Endothelial cell of umbilical vein (primary cell): ENCODE measurements around the gene CILP. TPM values are rescaled to one million over a fixed set of nuclear protein-coding genes. Genes with fewer than 3 reads are reported as not detected.

ENCODE experiments used
- BruUV-seq: library from RNA; stranded (reverse); fragments of 400-500 nt; replicated peaks from 2 replicates; lab custom pipeline; 2021; lab: Mats Ljungman, UMichigan
- CTCF ChIA-PET: fragments of 300-600, 350-600 bp; sonication (Branson Sonifier 250); formaldehyde crosslinking; loops from one replicate; lab custom pipeline; 2021; ENCODE audit warnings: antibody characterized with exemption, inconsistent platforms; lab: Charles Lee
- POLR2A ChIA-PET: fragments of 300-600, 350-600 bp; sonication (Branson Sonifier 250); formaldehyde crosslinking; loops from one replicate; lab custom pipeline; 2021; ENCODE audit warnings: antibody characterized with exemption, inconsistent platforms; lab: Charles Lee
- DNase-seq: peaks from one replicate; pipeline ENCODE4 v3.0.0-alpha.2; 2011; ENCODE audit warnings: low read depth, low spot score
- FAIRE-seq: peaks from 2 replicates; lab custom pipeline; 2011; peaks lifted over from hg19 to GRCh38; lab: Jason Lieb, UNC
- H2AFZ ChIP-seq: 2 replicates; pipeline ENCODE4 v1.6.0; 2012; ENCODE audit warnings: low read depth, low read length, control low read depth, inconsistent platforms
- H3K27ac ChIP-seq: 2 replicates; pipeline ENCODE4 v1.5.1; 2011; ENCODE audit warnings: low read depth, mild to moderate bottlenecking, control low read depth, low read length, moderate library complexity; ENCODE audit not compliant: insufficient read depth
- H3K27me3 ChIP-seq, 2 experiments: 2 replicates each; pipeline versions ENCODE4 v1.6.0 to v1.6.1; 2011; ENCODE audit warnings: low read length in 2 of 2, mixed read lengths in 1 of 2; ENCODE audit not compliant: control insufficient read depth in 2 of 2, insufficient read depth in 2 of 2
- H3K36me3 ChIP-seq, 2 experiments: 2 replicates in 1 of 2; 3 replicates in 1 of 2; pipeline ENCODE4 v1.5.1; 2011; ENCODE audit warnings: low read length in 2 of 2, mild to moderate bottlenecking in 1 of 2, moderate library complexity in 1 of 2; ENCODE audit not compliant: control insufficient read depth in 2 of 2, insufficient read depth in 2 of 2; ENCODE audit errors: extremely low read depth in 1 of 2
- H3K4me1 ChIP-seq: 3 replicates; pipeline ENCODE4 v1.5.1; 2011; ENCODE audit warnings: mild to moderate bottlenecking, low read length; ENCODE audit not compliant: control insufficient read depth, insufficient read depth; ENCODE audit errors: extremely low read depth
- H3K4me2 ChIP-seq: 2 replicates; pipeline ENCODE4 v1.6.1; 2011; ENCODE audit warnings: low read length, control low read depth, mixed read lengths; ENCODE audit not compliant: insufficient read depth
- H3K4me3 ChIP-seq, 3 experiments: fragments of 200-600 bp in 1 of 3; sonication (generic), shearing (Covaris generic) in 1 of 3; replicated peaks in 1 of 3; 2 replicates each; pipeline ENCODE4 v1.5.1; 2011 to 2016; ENCODE audit warnings: control low read depth in 3 of 3, low read length in 3 of 3, mild to moderate bottlenecking in 2 of 3, inconsistent platforms in 1 of 3, low read depth in 1 of 3, moderate library complexity in 1 of 3; ENCODE audit not compliant: insufficient read depth in 1 of 3
- H3K79me2 ChIP-seq: 2 replicates; pipeline ENCODE4 v1.6.0; 2012; ENCODE audit warnings: low read length, inconsistent platforms; ENCODE audit not compliant: control insufficient read depth, insufficient read depth
- H3K9ac ChIP-seq: replicated peaks from 2 replicates; pipeline ENCODE3; 2011; ENCODE audit warnings: low read length, control low read depth; ENCODE audit not compliant: insufficient read depth; ENCODE audit errors: extremely low read depth
- H3K9me1 ChIP-seq: replicated peaks from 3 replicates; pipeline ENCODE4 v1.6.0; 2011; ENCODE audit warnings: mild to moderate bottlenecking, low read length; ENCODE audit not compliant: control insufficient read depth, insufficient read depth; ENCODE audit errors: extremely low read depth
- H3K9me3 ChIP-seq: replicated peaks from 2 replicates; pipeline ENCODE4 v1.5.1; 2012; ENCODE audit warnings: low read length, inconsistent platforms; ENCODE audit not compliant: control insufficient read depth, insufficient read depth
- H4K20me1 ChIP-seq: replicated peaks from 2 replicates; pipeline ENCODE3; 2011; ENCODE audit warnings: mild to moderate bottlenecking, low read length; ENCODE audit not compliant: control insufficient read depth, insufficient read depth; ENCODE audit errors: extremely low read depth
- EZH2 ChIP-seq: IDR thresholded peaks from 2 replicates; pipeline ENCODE4 v1.6.1; 2012; ENCODE audit warnings: borderline replicate concordance, low read depth, mild to moderate bottlenecking, moderate library complexity, low read length, inconsistent platforms; ENCODE audit not compliant: severe bottlenecking
- FOS ChIP-seq: IDR thresholded peaks from 2 replicates; pipeline ENCODE4 v1.6.1; 2011; ENCODE audit warnings: mild to moderate bottlenecking, low read length, moderate library complexity, borderline replicate concordance; ENCODE audit not compliant: insufficient read depth
- GATA2 ChIP-seq: IDR thresholded peaks from 2 replicates; pipeline ENCODE4 v1.7.0; 2011; ENCODE audit warnings: low read depth, mild to moderate bottlenecking, moderate library complexity, mixed read lengths, low read length; ENCODE audit not compliant: insufficient read length, insufficient read depth
- JUN ChIP-seq: IDR thresholded peaks from 2 replicates; pipeline ENCODE4 v1.6.1; 2011; ENCODE audit warnings: borderline replicate concordance, low read depth; ENCODE audit not compliant: insufficient read length, insufficient read depth
- MYC ChIP-seq: IDR thresholded peaks from one replicate; pipeline ENCODE4 v1.6.1; 2011; ENCODE audit warnings: mild to moderate bottlenecking, low read depth, low read length
- POLR2A ChIP-seq: IDR thresholded peaks from 2 replicates; pipeline ENCODE4 v1.6.1; 2012; ENCODE audit warnings: low read depth, mild to moderate bottlenecking, control low read depth, low read length
- POLR2AphosphoS5 ChIP-seq: IDR thresholded peaks from 2 replicates; pipeline ENCODE4 v1.6.1; 2012; ENCODE audit warnings: low read depth, mild to moderate bottlenecking, control low read depth, low read length, moderate library complexity; ENCODE audit not compliant: insufficient read depth
- dilution Hi-C: fragments of 300-500 bp; cut with MboI; formaldehyde crosslinking; loops from one replicate; pipeline ENCODE4 v1.15.0; 2019; ENCODE audit warnings: low sequenced_read_pairs; ENCODE audit not compliant: extremely low pct_ligation_motif_present
- intact Hi-C: fragments of 100-400 bp; cut with micrococcal nuclease; formaldehyde crosslinking; loops from one replicate; pipeline ENCODE4 v1.10.0; 2022
- polyA plus RNA-seq, 4 experiments: library from polyadenylated mRNA; depleted of rRNA in 3 of 4; stranded (reverse) in 3 of 4; unstranded in 1 of 4; fragments of >200 nt; gene quantifications; 2 replicates each; pipeline versions ENCODE4 v1.2.1 to v1.2.3, GENCODE V29; 2011 to 2012; ENCODE audit warnings: missing spikeins in 1 of 4
- total RNA-seq: library from RNA; stranded (reverse); gene quantifications from 2 replicates; pipeline ENCODE4 v1.2.3, GENCODE V29; 2021
- TF ChIP-seq, protein P1 (sequence below): IDR thresholded peaks from 2 replicates; pipeline ENCODE4 v1.6.1; 2011; ENCODE audit not compliant: insufficient read depth, insufficient read length
- TF ChIP-seq, protein P2 (sequence below), 2 donors: IDR thresholded peaks; 1 replicate in 1 of 2; 2 replicates in 1 of 2; pipeline ENCODE4 v1.5.1; 2011; ENCODE audit warnings: low read length in 2 of 2, mild to moderate bottlenecking in 2 of 2, moderate library complexity in 2 of 2, control low read depth in 1 of 2, inconsistent platforms in 1 of 2, low read depth in 1 of 2; ENCODE audit not compliant: insufficient read depth in 1 of 2; ENCODE audit errors: extremely low read depth in 1 of 2

Gene CILP
- total and polyA plus RNA-seq, 2 donors (not counting 3 experiments of a cell fraction or from before 2014, with no cell fraction given), result 0.01 TPM; not detected in 1

DNA sequence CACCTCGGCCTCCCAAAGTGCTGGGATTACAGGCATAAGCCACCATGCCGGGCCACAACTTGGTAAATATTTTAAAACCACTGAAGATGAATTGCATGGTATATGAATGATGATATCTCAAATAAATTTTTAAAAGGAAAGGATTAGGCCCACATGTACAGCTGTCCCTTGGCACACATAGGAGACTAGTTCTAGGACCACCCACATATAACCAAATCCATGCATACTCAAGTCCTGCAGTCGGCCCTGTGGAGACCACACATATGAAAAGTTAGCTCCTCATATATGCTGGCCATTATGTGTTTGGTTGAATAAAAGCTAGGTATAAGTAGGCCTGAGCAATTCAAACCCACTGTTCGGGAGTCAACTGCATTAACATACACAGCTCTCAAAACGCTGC is 36.8 kb downstream of the CILP start:
- Histone ChIP-seq H3K27ac (no peak overlapping the region), H3K4me1 (no peaks in the 10 kb centered on the region), H3K36me3 (peaks cover 6 to 17% of the 10 kb centered on the region in 2 experiments), H3K79me2 (peaks cover 8% of the 10 kb centered on the region), H3K9me1 (no peaks in the 10 kb centered on the region), H3K27me3 (no peaks in the 10 kb centered on the region), H3K9me3 (no peaks in the 10 kb centered on the region), H4K20me1 (no peaks in the 10 kb centered on the region), H3K4me2 (no peak overlapping the region), H3K4me3 (no peak overlapping the region), H2AFZ (no peak overlapping the region), H3K9ac (no peak overlapping the region)
- ChIA-PET POLR2A (no interaction called here), CTCF (interaction anchor here (0.6 kb wide), 1 partner anchor 23 kb away, joined by 3 read pairs; no protein-coding TSS in a partner anchor)
- BruUV-seq, result no TSS peak
- DNase-seq (no peak), FAIRE-seq (no peak)
- intact Hi-C loops, result no loop called here
- dilution Hi-C loops, result no loop called here
- TF ChIP-seq, protein P1, sequence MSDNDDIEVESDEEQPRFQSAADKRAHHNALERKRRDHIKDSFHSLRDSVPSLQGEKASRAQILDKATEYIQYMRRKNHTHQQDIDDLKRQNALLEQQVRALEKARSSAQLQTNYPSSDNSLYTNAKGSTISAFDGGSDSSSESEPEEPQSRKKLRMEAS, result no peak
- TF ChIP-seq EZH2 (no peak), POLR2AphosphoS5 (no peak), FOS (no peak), MYC (no peak), POLR2A (no peak), GATA2 (no peak), JUN (no peak)
- TF ChIP-seq, protein P2, sequence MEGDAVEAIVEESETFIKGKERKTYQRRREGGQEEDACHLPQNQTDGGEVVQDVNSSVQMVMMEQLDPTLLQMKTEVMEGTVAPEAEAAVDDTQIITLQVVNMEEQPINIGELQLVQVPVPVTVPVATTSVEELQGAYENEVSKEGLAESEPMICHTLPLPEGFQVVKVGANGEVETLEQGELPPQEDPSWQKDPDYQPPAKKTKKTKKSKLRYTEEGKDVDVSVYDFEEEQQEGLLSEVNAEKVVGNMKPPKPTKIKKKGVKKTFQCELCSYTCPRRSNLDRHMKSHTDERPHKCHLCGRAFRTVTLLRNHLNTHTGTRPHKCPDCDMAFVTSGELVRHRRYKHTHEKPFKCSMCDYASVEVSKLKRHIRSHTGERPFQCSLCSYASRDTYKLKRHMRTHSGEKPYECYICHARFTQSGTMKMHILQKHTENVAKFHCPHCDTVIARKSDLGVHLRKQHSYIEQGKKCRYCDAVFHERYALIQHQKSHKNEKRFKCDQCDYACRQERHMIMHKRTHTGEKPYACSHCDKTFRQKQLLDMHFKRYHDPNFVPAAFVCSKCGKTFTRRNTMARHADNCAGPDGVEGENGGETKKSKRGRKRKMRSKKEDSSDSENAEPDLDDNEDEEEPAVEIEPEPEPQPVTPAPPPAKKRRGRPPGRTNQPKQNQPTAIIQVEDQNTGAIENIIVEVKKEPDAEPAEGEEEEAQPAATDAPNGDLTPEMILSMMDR (IDR thresholded peaks at IDR 0.05; ENCODE audit: extremely low read depth in 1 of 2, insufficient read depth in 1 of 2, low read depth in 1 of 2, low read length in 2 of 2), result no peak
